ENCODE results near the gene CACNA1C.

The CACNA1C gene

GRCh38 chr12:2633176-2633824 lies 580.5 kb downstream of the CACNA1C start:
- peaks cover 3% of the 10 kb centered on the region for H3K9me3 ChIP-seq (ENCODE audit: low read length)
- no peaks in the 10 kb centered on the region for H3K4me1 ChIP-seq (ENCODE audit: insufficient read depth, low read length)
- H2AFZ ChIP-seq (ENCODE audit: low read depth, low read length), result no peak overlapping the region
- H3K36me3 ChIP-seq (ENCODE audit: insufficient read depth, low read length), result no peaks in the 10 kb centered on the region
- H3K27me3 ChIP-seq (ENCODE audit: insufficient read depth, low read length), result peaks cover 7% of the 10 kb centered on the region
- no peak overlapping the region for H3K4me3 ChIP-seq (ENCODE audit: low read length)

- Histone ChIP-seq H2AFZ (ENCODE audit: low read depth, low read length) (no peak overlapping the region), H3K4me1 (ENCODE audit: insufficient read depth, low read length) (no peaks in the 10 kb centered on the region), H3K9me3 (ENCODE audit: low read length) (peaks cover 3% of the 10 kb centered on the region), H3K4me3 (ENCODE audit: low read length) (no peak overlapping the region), H3K36me3 (ENCODE audit: insufficient read depth, low read length) (no peaks in the 10 kb centered on the region), H3K27me3 (ENCODE audit: insufficient read depth, low read length) (peaks cover 5% of the 10 kb centered on the region)
Observed at GRCh38 chr12:2633825-2634200, 581.0 kb downstream of the CACNA1C start.

- Histone ChIP-seq H3K4me3 (ENCODE audit: low read length) (no peak overlapping the region), H3K27me3 (ENCODE audit: insufficient read depth, low read length) (peaks cover 6% of the 10 kb centered on the region), H3K36me3 (ENCODE audit: insufficient read depth, low read length) (no peaks in the 10 kb centered on the region), H3K4me1 (ENCODE audit: insufficient read depth, low read length) (no peaks in the 10 kb centered on the region), H2AFZ (ENCODE audit: low read depth, low read length) (no peak overlapping the region), H3K9me3 (ENCODE audit: low read length) (peaks cover 3% of the 10 kb centered on the region)
Observed at GRCh38 chr12:2634471-2634870, 581.7 kb downstream of the CACNA1C start.

GRCh38 chr12:2636741-2637340 lies 584.1 kb downstream of the CACNA1C start:
- H3K9me3 ChIP-seq (ENCODE audit: low read length), result peaks cover 3% of the 10 kb centered on the region
- no peak overlapping the region for H3K4me3 ChIP-seq (ENCODE audit: low read length)
- peaks cover 4% of the 10 kb centered on the region for H3K27me3 ChIP-seq (ENCODE audit: insufficient read depth, low read length)
- H2AFZ ChIP-seq (ENCODE audit: low read depth, low read length), result no peak overlapping the region
- peaks cover 6% of the 10 kb centered on the region for H3K4me1 ChIP-seq (ENCODE audit: insufficient read depth, low read length)
- H3K36me3 ChIP-seq (ENCODE audit: insufficient read depth, low read length), result no peaks in the 10 kb centered on the region

- Histone ChIP-seq H3K36me3 (ENCODE audit: insufficient read depth, low read length) (no peaks in the 10 kb centered on the region), H3K4me3 (ENCODE audit: low read length) (no peak overlapping the region), H3K27me3 (ENCODE audit: insufficient read depth, low read length) (peaks cover 4% of the 10 kb centered on the region), H3K9me3 (ENCODE audit: low read length) (peaks cover 3% of the 10 kb centered on the region), H3K4me1 (ENCODE audit: insufficient read depth, low read length) (peaks cover 6% of the 10 kb centered on the region), H2AFZ (ENCODE audit: low read depth, low read length) (no peak overlapping the region)
Observed at GRCh38 chr12:2637371-2637770, 584.6 kb downstream of the CACNA1C start.

- Histone ChIP-seq H3K36me3 (ENCODE audit: insufficient read depth, low read length) (no peaks in the 10 kb centered on the region), H2AFZ (ENCODE audit: low read depth, low read length) (no peak overlapping the region), H3K9me3 (ENCODE audit: low read length) (peaks cover 3% of the 10 kb centered on the region), H3K4me1 (ENCODE audit: insufficient read depth, low read length) (peaks cover 6% of the 10 kb centered on the region), H3K27me3 (ENCODE audit: insufficient read depth, low read length) (peaks cover 4% of the 10 kb centered on the region), H3K4me3 (ENCODE audit: low read length) (no peak overlapping the region)
Observed at GRCh38 chr12:2638273-2639019, 585.7 kb downstream of the CACNA1C start.

- no peak overlapping the region for H3K4me3 ChIP-seq (ENCODE audit: low read length)
- H3K36me3 ChIP-seq (ENCODE audit: insufficient read depth, low read length), result no peaks in the 10 kb centered on the region
- H3K9me3 ChIP-seq (ENCODE audit: low read length), result peaks cover 3% of the 10 kb centered on the region
- peaks cover 6% of the 10 kb centered on the region for H3K4me1 ChIP-seq (ENCODE audit: insufficient read depth, low read length)
- no peak overlapping the region for H2AFZ ChIP-seq (ENCODE audit: low read depth, low read length)
- peaks cover 4% of the 10 kb centered on the region for H3K27me3 ChIP-seq (ENCODE audit: insufficient read depth, low read length)
Observed at GRCh38 chr12:2639020-2639298, 586.2 kb downstream of the CACNA1C start.

GRCh38 chr12:2640281-2640680 lies 587.5 kb downstream of the CACNA1C start:
- H3K4me3 ChIP-seq (ENCODE audit: low read length), result no peak overlapping the region
- H3K4me1 ChIP-seq (ENCODE audit: insufficient read depth, low read length), result peaks cover 6% of the 10 kb centered on the region

GRCh38 chr12:2640709-2641108 lies 587.9 kb downstream of the CACNA1C start:
- Histone ChIP-seq H3K36me3 (ENCODE audit: insufficient read depth, low read length) (no peaks in the 10 kb centered on the region), H3K27me3 (ENCODE audit: insufficient read depth, low read length) (peaks cover 4% of the 10 kb centered on the region), H2AFZ (ENCODE audit: low read depth, low read length) (no peak overlapping the region), H3K4me1 (ENCODE audit: insufficient read depth, low read length) (peaks cover 6% of the 10 kb centered on the region), H3K4me3 (ENCODE audit: low read length) (no peak overlapping the region), H3K9me3 (ENCODE audit: low read length) (no peaks in the 10 kb centered on the region)

More at GRCh38 chr12:2640281-2640680, 587.5 kb downstream of the CACNA1C start:
- Histone ChIP-seq H2AFZ (ENCODE audit: low read depth, low read length) (no peak overlapping the region), H3K27me3 (ENCODE audit: insufficient read depth, low read length) (peaks cover 4% of the 10 kb centered on the region), H3K9me3 (ENCODE audit: low read length) (no peaks in the 10 kb centered on the region), H3K36me3 (ENCODE audit: insufficient read depth, low read length) (no peaks in the 10 kb centered on the region)

- Histone ChIP-seq H3K9me3 (ENCODE audit: low read length) (no peaks in the 10 kb centered on the region), H3K36me3 (ENCODE audit: insufficient read depth, low read length) (no peaks in the 10 kb centered on the region), H3K4me3 (ENCODE audit: low read length) (no peak overlapping the region), H2AFZ (ENCODE audit: low read depth, low read length) (no peak overlapping the region), H3K4me1 (ENCODE audit: insufficient read depth, low read length) (peaks cover 6% of the 10 kb centered on the region), H3K27me3 (ENCODE audit: insufficient read depth, low read length) (peaks cover 4% of the 10 kb centered on the region)
Observed at GRCh38 chr12:2641207-2641606, 588.4 kb downstream of the CACNA1C start.

- Histone ChIP-seq H3K36me3 (ENCODE audit: insufficient read depth, low read length) (no peaks in the 10 kb centered on the region), H3K9me3 (ENCODE audit: low read length) (no peaks in the 10 kb centered on the region), H3K4me3 (ENCODE audit: low read length) (no peak overlapping the region), H2AFZ (ENCODE audit: low read depth, low read length) (no peak overlapping the region), H3K4me1 (ENCODE audit: insufficient read depth, low read length) (peaks cover 6% of the 10 kb centered on the region), H3K27me3 (ENCODE audit: insufficient read depth, low read length) (peaks cover 4% of the 10 kb centered on the region)
Observed at GRCh38 chr12:2641761-2642160, 589.0 kb downstream of the CACNA1C start.

- Histone ChIP-seq H3K4me1 (ENCODE audit: insufficient read depth, low read length) (peaks cover 6% of the 10 kb centered on the region), H3K36me3 (ENCODE audit: insufficient read depth, low read length) (no peaks in the 10 kb centered on the region), H3K9me3 (ENCODE audit: low read length) (no peaks in the 10 kb centered on the region), H2AFZ (ENCODE audit: low read depth, low read length) (no peak overlapping the region), H3K27me3 (ENCODE audit: insufficient read depth, low read length) (peaks cover 4% of the 10 kb centered on the region), H3K4me3 (ENCODE audit: low read length) (no peak overlapping the region)
Observed at GRCh38 chr12:2642176-2642892, 589.5 kb downstream of the CACNA1C start.

- no peak overlapping the region for H3K4me3 ChIP-seq (ENCODE audit: low read length)
Observed at GRCh38 chr12:2642896-2643425, 590.2 kb downstream of the CACNA1C start.

More at GRCh38 chr12:2642896-2643425, 590.2 kb downstream of the CACNA1C start:
- Histone ChIP-seq H3K27me3 (ENCODE audit: insufficient read depth, low read length) (peaks cover 4% of the 10 kb centered on the region), H3K36me3 (ENCODE audit: insufficient read depth, low read length) (no peaks in the 10 kb centered on the region), H3K4me1 (ENCODE audit: insufficient read depth, low read length) (peaks cover 6% of the 10 kb centered on the region), H3K9me3 (ENCODE audit: low read length) (no peaks in the 10 kb centered on the region), H2AFZ (ENCODE audit: low read depth, low read length) (no peak overlapping the region)

All from neuron (in vitro differentiated cells).